Measurements from ENCODE around the gene MRM2.

Gene MRM2

DNA sequence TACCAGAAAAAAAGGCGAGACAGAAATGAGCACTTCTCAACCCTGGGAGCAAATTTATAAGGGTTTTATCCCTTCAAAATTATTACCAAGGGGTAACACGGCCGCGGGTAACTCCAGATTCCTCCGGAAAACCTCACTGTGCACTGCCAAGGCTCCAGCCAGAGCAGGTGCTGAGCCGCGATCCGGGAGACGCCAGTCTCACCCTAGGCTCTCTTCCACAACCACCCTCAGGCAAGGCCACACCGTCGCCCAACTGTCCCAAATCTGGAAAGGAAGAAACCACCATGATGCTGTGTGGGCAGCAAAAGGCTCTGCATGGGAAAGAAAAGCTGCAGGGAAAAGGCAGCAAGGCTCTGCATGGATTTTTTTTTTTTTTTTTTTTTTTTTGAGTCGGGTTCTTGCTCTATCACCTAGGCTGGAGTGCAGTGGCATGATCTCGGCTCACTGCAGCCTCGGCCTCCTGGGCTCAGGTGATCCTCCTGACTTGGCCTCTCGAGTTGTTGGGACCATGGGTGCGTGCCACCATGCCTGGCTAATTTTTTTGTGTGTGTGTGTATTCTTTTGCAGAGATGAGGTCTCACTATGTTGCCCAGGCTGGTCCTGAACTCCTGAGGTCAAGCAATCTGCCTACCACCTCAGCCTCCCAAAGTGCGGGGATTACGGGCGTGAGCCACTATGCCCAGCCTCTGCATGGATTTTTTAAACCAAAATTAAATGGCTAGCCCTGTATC, 48.3 kb downstream of the MRM2 start:
- DNase-seq: no peak

DNA sequence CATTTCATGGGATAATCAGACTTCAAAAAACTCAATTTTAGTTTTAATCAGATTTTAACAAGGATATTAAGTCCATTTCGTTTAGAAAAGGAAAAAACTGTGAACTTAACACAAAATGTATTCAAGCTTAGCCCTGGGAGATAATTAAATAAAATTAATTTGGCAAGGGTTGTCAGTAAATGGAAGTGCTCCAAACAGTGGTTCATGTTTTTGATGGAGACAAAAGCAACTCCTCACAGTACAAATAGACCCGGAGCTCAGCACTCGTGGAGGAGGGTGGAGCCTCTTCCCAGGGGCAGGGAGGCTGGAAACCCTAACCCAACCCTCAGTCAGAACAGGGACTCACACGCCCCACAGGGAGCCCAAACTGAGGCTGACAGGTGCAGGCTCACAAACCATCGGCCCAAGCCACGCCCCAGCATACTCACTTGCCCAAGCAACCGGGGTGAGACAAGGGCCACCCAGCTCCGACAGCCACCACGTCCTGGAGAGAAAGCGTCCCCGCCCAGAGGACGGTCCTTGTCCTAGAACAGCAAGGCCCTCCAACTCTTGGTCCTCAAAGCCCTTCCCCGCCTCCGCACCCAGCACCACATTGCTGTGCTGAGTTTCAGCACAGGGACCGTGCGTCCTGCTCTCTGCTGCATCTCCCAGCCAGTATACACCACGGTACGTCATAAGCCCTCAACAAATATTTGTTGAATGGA, 49.0 kb downstream of the MRM2 start:
- DNase-seq: no peak

DNA sequence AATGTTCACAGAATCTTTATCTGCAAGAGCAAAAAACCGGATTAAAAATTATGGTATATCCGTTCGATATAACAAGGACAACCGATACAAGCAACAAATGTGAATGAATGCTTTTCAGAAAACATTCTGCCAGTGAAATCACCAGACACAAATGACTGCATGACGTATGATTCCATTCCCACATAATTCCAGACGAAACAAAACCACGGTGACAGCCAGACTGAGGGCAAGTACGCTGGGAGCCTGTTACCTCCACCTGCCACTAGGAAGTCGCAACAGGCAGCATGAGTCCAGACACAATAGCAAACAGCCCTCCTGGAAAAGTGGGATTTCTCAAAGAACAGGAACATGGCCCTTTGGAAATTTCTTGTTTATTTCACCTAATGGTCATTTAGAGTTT, 51.0 kb downstream of the MRM2 start:
- DNase-seq: no peak

DNA sequence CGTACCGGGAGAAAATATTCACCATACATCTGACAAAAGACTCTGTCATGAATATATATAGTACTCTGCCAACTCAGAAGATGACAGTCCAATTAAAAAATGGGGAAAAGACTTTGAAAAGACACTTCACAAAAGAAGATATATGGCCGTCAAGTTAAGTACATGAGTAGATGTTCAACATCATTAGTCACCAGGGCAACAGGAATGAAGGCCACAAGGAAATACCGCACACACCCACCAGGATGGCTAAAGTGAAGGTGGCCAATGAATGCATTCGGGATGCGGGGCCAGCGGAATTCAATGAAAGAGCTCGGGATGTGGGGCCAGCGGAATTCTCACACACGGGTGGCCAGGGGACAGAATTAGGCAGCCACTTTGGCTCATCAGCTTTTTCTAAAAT, 51.5 kb downstream of the MRM2 start:
- no peak for DNase-seq

DNA sequence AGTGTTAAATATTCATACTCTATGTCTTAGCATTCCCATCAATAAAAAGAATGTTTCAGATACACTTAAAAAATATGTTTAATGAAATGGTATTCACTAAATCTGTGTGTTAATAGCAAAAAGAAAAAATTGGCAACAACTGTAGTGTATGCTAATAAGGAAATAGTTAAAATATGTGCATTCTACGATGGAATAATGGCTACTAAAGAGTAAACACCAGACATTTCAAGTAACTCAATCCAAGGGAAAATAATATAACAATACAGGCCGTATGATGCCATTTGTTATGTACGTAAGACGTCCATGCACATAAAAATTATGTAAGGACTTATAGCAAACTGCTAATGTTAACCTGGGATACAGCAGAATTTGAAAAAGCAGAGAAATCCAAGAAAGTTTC, 55.8 kb downstream of the MRM2 start:
- DNase-seq: no peak

DNA sequence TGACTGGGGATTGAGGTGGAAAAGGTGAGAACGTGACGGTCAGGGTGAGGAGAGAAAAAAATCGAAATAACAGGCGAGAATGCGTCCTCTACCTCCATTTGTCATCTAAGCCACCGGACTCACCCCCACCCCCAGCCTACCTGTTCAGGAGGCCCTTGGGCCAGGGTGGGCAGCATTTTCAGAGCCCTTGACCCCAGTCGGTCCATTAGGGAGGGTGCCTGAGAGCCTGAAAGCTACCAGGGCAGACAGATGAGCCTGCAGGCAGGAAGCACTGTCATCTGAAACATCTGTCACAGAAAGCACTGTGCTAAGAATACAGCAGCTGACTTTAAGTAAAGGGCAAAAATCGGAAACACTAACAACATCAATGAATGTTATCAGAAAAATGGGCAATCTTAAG, 56.3 kb downstream of the MRM2 start:
- DNase-seq: no peak
